GM18858 (cell line): Measurements from ENCODE around the gene UBE2J1.
A peak's percentile ranks its signal among the peaks of the same experiment; 100 is the strongest.
"Not testable (repeated sequence)": the region's sequence is repeated elsewhere in the genome, so short reads cannot be mapped to it uniquely, and the experiment has no call there.

ENCODE experiments used
- ATAC-seq: cut with Tn5 transposase; IDR thresholded peaks from one replicate; pipeline ENCODE4 v1.9.1; 2021; ENCODE audit not compliant: unreplicated experiment

UBE2J1 gene

DNA sequence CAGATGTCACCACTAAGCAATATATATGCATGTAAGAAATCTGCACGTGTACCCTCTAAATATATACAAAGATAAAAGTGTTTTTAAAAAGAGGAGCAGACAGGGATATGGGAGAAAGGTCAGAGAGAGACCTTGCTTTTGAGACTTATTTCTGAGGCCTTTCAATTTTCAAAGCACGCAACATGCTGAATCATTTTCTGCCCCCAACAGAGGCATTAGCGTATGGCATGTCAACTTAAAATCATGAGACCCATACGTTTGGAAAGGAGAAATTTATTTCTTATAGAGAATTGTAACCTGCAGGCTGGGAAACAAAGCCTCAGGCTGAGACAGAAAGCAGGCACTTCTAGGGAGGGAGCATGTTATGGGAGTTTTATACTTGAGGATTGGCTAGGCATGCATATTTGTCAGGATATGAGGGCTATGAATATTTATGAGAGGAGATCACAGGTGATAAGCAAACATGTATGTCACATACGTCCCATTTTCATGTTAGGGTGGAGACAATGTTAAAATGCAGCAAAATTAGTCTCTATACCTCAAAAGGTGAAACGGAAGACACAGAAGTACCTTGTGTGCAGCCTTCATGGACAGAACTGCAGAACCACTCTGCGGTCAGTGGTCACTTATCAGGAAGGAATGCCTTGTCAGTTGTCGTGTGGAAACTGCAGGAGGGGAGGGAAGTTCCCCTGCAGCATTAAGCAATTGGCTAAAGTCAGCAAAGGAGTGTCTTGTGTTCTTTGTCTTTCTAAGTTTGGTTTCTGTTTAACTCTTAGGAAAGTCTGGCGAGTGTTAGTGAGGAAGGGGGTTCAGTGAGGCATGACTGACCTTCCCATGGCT lies 31.2 kb downstream of the UBE2J1 start:
- ATAC-seq, result no peak

DNA sequence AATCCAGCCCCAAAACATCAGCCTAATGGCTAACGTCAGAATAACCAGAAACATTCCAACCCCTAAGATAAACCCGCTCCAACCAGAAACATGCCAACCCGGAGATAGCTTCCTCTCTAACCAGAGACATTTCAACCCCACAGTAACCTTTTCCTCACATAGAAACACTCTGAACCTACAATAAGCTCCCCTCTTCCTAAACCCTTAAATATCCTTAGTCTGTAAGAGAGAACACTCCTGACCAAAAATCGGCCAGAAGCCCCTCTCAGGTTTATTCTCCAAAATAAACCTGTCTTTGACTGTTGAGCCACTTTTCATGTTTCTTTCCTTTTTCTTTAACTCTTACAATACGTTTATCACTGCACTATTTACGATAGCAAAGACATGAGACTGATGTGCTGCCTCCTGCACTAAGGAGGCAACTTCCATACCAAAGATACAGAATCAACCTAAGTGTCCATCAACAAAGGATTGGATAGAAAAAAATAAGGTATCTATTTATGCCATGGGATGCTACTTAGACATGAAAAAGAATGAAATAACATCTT lies 32.4 kb downstream of the UBE2J1 start:
- no peak for ATAC-seq

DNA sequence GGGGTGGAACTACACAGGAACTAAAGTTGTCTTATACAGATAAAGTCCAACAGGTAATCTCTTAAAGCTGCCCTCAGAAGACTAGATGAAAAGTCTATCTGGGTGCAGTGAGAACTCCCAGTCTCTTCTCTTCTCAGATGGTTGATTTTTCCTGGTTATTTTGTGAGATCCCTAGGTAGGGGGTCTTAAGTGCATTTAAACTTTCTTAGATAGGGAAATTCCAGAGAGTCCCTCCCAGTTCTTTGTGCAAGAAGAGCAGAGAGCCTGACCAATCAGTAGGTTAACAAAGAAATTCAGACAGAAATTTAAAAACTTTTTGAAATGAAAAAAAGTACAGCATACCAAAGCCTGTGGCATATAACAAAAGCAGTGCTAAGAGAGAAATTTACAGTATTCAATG lies 35.5 kb downstream of the UBE2J1 start:
- ATAC-seq, result no peak

DNA sequence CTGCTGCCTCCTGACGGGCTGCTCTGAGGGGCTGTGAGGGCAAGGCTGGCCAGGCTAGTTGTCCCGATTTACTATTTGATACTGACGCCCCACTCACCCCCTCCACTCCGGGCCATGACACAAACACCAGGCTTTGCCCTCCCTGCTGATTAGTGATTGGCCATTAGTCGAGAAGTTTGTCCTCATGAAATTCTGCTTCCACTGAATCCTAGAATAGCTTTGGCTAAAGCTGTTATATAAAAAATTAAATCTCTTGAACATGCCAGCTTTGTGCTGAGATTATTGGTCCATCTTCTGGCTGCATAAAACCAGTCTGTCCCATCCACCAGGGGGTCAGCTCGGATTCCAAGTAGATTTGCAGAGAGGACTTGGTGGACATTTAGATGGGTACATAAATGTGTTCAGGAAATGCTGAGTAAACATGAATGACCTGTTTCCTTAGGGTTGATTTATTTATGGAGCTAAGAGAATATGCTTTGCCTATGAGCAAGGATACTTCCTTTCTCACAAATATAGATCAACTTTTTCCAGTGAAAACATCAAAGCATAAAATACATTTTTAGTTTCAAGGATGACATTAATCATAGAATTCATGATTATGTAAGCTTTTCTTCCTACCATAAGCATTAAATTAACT lies 37.2 kb downstream of the UBE2J1 start, which contains the start of gene GABRR2:
TSS of gene GABRR2 (minus strand) at position 51 of the 637 bp plus-strand sequence. CDS start 134 bp downstream, outside the sequence.
- no peak for ATAC-seq

DNA sequence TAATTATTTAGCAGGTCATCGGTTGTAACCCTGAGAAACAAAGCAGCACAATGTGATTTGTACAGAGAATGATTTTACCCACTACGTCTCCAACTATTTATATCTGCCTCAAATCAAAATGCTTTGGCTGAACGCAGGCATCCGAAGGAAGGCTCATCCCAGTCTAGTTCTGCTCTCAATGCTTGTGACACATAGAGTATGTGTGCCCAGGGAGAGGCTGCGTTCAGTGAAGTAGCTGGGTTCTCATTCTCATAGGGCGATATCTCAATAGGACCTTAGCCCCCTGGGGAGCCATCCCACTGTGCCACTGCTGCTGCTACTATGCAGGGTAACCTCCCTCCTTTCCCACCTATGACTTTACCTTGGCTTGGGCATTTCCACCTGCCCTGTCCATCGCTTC lies 37.8 kb downstream of the UBE2J1 start:
- no peak for ATAC-seq

DNA sequence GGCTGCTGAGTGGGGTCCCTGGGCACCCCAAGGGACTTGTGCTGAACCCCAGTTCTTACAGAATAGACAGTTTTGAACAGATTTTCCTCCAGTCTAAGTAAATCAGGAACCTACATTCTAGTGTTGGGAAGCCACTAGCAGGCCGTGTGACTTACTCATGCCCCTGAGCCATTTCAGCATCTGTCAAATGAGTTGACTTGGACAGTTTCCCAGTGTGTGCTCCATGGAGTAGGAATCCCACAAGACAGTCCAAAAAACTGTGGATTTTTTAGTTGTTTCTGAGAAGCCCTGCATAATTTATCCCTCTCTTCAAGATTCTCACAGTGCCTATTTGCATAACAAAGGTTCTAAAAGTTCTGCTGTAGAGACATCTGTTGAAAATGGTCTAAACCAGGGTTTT lies 39.5 kb downstream of the UBE2J1 start:
- ATAC-seq, result no peak

DNA sequence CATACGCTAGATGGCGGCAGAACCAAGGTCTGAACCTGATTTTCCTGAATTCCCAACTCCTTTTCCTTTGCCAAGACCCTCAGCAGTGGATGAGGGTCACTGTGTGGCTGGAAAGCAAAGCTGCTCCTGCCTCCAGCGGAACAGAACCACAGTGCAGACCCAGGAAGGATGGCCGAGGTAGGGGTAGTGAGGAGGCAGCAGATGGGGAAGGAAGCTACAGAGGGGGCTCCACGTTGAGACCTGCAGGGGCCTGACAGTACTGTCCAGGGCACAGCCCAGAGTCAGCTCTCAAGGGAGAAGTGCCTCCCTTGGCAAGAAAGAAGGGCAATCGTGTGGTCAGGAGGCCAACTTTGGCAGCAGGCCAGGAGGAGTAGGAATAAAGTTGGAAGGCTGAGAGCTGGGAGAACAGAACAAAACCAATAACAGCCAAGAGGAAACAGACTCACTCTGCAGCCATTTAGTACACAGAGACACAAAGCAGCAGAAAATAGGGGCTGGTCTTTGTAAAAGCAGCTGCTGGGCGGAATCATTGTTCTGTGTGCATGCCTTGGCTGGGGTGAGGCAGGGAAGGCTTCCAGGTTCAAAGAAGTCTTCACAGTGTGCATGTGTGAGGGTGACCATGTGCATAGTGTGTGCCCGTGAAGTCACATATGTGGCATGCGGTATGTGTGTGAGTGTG lies 40.5 kb downstream of the UBE2J1 start:
- ATAC-seq, result no peak

DNA sequence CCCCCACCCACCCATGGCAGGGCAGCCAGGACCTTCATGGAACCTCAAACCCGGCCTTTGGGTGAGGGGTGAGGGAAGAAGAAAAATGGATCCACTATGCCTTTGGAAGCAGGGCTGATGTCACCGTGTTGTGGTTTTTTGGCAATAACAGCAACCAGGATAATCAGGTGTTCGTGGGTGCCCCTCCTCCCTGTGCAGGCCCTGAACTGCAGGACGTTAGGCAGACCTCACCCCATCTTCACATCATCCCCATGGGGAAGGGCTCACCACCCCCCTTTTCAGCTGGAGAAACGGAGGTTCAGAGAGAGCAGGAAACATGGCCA lies 41.0 kb downstream of the UBE2J1 start:
- ATAC-seq, result no peak

DNA sequence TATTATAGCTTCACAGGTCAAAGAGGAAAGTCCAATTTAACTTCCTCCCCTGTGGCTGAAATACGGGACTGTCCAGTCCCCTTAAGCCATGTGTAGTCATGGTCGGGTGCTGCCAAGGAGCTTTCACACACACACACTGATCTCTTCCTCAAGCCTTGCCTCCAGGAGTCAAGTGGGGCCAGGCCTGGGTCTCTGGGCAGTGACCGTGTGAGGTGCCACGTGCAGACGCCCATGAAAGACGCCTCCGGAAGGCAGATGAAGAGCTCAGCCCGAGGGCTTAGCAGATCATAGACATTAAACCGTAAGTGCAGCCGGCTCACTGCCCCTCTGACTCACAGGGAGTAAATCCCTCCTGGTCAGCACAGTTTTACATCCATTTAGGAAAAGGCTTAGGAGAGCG lies 41.6 kb downstream of the UBE2J1 start:
- ATAC-seq, result no peak

DNA sequence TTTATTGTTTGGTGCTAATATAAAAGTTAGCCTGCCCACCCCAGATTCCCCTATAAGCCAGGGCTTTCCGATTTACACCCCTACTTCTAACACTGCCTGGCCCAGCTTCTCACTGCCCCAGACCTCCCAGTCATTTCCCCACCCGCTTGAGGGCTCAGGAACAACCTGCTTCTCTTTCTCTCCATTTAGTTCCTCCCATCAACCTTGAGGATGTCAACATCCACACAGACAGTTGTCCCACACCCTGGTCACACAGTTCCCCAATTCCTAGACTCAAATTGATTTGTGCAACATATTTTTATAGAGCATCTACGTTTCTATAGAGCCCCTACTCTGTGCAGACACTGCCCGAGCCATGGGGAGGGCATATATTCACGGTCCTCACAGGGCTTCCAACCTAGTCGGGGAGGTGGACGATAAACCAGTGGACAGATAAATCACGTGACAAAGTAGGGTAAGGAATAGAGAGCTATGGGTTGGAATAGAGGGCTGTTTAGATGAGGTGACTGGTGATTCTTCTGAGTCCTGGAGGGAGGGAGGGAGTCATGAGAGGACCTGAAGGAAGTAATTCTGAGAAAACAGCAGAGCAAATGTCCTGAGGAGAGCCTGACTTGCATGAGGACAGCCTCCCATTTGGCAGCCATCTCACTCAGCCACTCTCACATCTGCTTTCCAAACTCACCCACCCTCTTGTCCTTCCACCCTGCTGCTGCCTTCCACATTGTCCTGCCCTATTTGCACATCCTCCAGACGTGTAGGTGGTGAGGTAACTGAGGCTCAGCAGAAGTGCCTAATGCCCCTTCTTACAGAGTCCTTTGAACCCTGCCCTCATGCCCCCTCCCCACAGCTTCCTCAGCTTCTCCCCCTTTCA lies 43.8 kb downstream of the UBE2J1 start:
- no peak for ATAC-seq

DNA sequence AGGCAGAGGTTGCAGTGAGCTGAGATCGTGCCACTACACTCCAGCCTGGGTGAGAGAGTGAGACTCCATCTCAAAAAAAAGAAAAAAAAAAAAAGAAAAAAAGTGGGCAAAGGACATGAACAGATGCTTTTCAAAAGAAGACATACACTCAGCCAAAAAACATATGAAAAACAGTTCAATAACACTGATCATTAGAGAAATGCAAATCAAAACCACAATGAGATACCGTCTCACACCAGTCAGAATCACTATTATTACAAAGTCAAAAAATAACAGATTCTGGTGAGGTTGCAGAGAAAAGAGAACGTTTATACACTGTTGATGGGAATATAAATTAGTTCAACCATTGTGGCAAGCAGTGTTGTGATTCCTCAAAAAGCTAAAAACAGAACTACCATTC lies 48.0 kb downstream of the UBE2J1 start:
- not testable (repeated sequence) for ATAC-seq

DNA sequence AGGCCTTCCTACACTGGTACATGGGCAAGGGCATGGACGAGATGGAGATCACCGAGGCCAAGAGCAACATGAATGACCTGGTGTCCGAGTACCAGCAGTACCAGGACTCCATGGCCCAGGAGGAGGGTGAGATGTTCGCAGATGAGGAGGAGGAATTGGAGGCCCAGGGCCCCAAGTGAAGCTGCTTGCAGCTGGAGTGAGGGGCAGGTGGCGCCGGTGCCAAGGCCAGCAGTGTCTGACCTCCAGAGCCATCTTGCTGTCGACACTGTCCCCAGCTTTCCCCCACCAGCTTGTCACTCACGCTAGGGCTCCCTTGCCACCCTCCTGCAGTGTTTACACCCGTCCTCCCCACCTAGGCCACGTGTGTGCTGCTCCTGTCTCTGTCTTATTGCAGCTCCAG lies 49.6 kb downstream of the UBE2J1 start:
- ATAC-seq, result no peak

DNA sequence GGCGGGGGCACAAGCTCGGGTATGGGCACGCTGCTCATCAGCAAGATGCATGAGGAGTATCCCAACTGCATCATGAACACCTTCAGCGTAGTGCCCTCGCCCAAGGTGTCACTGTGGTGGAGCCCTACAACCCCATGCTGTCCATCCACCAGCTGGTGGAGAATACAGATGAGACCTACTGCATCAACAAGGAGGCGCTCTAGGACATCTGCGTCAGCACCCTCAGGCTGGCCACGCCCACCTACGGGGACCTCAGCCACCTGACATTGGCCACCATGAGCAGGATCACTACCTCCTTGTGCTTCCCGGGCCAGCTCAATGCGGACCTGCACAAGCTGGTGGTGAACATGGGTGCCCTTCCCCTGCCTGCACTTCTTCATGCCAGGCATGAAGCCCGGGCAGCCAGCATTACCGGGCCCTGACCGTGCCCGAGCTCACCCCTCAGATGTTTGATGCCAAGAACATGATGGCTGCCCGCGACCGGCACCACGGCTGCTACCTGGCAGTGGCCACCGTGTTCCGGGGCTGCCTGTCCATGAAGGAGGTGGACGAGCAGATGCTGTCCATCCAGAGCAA lies 50.2 kb downstream of the UBE2J1 start:
- ATAC-seq, result no peak

DNA sequence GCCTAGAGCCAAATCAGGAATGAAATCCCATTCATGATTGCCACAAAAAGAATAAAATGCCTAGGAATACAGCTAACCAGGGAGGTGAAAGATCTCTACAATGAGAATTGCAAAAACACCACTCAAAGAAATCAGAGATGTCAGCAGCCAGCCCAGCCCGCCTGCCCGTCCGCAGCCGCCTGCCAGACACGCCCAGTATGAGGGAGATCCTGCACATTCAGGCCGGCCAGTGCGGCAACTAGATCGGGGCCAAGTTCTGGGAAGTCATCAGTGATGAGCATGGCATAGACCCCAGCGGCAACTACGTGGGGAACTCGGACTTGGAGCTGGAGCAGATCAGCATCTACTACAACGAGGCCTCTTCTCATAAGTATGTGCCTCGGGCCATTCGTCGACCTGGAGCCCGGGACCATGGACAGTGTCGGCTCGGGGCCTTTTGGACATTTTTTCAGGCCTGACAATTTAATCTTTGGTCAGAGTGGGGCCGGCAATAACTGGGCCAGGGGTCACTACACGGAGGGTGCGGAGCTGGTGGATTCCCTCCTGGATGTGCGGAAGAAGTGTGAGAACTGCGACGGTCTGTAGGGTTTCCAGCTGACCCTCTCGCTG lies 50.8 kb downstream of the UBE2J1 start:
- ATAC-seq, result no peak

DNA sequence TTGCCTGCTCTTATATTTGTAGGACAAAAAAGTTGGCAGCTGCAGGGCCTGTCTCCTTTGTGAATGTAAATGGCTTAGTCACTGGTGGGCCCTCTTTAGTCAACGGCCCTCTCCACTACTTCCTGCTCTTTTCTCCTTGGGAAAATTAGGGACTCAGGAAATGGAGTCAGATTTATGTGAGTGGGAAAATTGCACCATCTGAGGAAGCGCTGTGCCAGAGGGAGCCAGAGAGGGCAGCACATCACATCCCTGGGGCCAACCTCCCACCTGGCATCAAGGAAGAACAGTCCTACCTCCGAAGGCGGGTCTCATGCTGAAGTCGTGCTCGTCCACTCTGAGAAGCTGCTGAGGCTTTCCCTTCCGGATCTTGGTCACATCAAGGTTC lies 53.1 kb downstream of the UBE2J1 start:
- ATAC-seq, result no peak

DNA sequence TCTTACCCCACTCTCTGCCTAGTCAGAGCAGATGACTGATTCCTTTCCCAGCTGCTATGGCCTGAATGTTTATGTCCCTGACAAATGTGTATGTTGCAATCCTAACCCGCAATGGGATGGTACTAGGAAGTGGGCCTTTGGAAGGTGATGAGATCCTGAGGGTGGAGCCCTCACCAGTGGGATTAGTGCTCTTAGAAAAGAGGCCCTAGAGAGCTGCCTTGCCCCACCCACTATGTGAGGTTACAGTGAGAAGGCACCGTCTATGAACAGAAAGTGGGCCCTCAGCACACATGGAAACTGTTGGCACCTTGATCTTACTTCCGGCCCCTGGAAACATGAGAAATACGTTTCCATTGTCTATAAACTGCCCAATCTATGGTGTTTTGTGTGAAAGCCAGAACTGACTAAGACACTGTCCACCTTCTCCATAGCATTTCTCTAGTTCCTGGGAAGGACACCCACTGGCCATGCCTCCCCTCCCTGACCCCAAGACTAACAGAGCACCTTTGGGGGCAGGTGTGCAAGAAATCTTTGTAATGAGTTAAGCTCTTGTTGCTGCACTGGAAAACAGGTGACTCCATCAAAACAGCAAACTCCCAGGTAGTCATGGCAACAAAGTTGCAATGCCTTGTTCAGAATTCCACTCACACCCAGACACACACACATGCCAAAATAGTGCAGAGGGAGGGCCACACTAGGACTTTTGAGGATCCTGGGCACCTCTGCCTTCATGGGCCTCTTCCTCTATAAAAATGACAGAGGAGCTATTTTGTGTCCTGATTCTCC lies 53.6 kb downstream of the UBE2J1 start:
- peak; percentile 36 for ATAC-seq

DNA sequence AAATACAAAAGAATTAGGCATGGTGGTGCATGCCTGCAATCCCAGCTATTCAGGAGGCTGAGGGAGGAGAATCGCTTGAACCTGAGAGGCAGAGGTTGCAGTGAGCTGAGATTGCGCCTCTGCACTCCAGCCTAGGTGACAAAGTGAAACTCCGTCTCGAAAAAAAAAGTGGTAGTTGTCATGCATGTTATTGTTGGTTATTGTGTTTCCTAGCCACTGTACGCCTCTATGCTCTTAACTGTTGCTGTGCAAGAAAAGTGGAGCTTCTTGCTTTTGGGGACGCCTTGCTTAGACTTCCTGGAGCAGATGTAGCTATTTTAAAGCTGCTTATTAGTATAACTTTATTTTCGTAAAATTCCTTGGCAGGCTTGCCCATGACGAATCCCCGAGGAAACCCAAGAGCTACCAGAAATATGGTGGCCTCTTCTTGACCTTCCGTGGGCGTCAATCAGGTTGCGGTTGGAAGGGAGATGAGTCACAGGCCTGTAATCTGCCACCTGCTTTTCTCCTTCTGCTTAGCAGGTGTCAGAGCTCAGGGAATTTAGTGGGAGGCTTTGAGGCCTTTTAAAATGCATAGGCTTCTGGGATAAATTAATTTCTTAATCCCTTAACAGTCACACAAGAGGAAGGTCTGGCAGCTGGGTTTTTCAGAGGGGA lies 54.7 kb downstream of the UBE2J1 start:
- ATAC-seq, result peak; percentile 80

DNA sequence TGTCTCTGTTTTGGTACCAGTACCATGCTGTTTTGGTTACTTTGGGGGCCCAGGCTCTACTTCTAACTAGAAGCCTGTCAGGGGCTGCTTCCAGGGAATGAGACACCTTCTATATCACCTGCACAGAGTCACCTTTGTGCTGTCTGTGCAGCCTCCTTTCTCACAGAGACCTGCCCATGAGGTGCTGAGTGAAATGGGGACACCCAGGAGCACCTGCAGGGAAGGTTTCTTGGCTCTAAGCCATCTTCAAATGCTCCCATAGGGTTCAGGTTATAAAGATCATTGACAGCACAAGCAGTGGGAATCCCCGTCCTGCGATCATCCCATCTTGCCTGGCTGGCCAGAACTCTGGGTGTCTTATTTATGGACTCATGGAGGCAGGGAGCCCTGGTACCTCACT lies 56.5 kb downstream of the UBE2J1 start:
- no peak for ATAC-seq

DNA sequence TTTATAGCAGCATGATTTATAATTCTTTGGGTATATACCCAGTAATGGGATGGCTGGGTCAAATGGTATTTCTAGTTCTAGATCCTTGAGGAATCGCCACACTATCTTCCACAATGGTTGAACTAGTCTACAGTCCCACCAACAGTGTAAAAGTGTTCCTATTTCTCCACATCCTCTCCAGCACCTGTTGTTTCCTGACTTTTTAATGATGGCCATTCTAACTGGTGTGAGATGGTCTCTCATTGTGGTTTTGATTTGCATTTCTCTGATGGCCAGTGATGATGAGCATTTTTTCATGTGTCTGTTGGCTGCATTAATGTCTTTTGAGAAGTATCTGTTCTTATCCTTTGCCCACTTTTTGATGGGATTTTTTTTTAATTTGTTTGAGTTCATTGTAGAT lies 57.4 kb downstream of the UBE2J1 start:
- not testable (repeated sequence) for ATAC-seq
